WTC11 (cell line): ENCODE data around the gene CEP250. TPM values are rescaled to one million over a fixed set of nuclear protein-coding genes. Genes with fewer than 3 reads are reported as not detected.

Source experiments
- ATAC-seq: fragments of 200-7000 bp; cut with Tn5 transposase; 2 replicates; pipeline ENCODE4 v1.10.0; 2021; ENCODE audit warnings: mild to moderate bottlenecking, moderate library complexity
- CTCF ChIA-PET: fragments of 300-600 bp; sonication (Branson Sonifier 250); formaldehyde crosslinking; loops from one replicate; lab custom pipeline; 2021; ENCODE audit warnings: antibody characterized with exemption; lab: Charles Lee
- POLR2A ChIA-PET: fragments of 350-600 bp; sonication (Branson Sonifier 250); formaldehyde crosslinking; loops from one replicate; lab custom pipeline; 2021; ENCODE audit warnings: antibody characterized with exemption; lab: Charles Lee
- DNase-seq: peaks from one replicate; pipeline ENCODE4 v3.0.0; 2021; ENCODE audit warnings: low spot score
- H3K27ac Mint-ChIP-seq: 2 replicates; pipeline ENCODE4 v1.8.0; 2021; ENCODE audit warnings: mixed read lengths
- H3K27me3 Mint-ChIP-seq: 2 replicates; pipeline ENCODE4 v1.8.0; 2021; ENCODE audit warnings: low read depth, mild to moderate bottlenecking, moderate library complexity, mixed read lengths
- H3K36me3 Mint-ChIP-seq: 2 replicates; pipeline ENCODE4 v1.8.0; 2021; ENCODE audit warnings: mixed read lengths
- H3K4me1 Mint-ChIP-seq: 2 replicates; pipeline ENCODE4 v1.8.0; 2022; ENCODE audit warnings: mixed read lengths
- H3K4me3 Mint-ChIP-seq: 2 replicates; pipeline ENCODE4 v1.8.0; 2021; ENCODE audit warnings: mild to moderate bottlenecking, moderate library complexity, mixed read lengths
- H3K9me3 Mint-ChIP-seq: 2 replicates; pipeline ENCODE4 v1.8.0; 2021; ENCODE audit warnings: mixed read lengths
- AR ChIP-seq: fragments of 250-450 bp; sonication (Bioruptor Pico); IDR thresholded peaks from 2 replicates; pipeline ENCODE4 v1.9.0; 2021; ENCODE audit warnings: mild to moderate bottlenecking
- ARID4B ChIP-seq: sonication (generic); formaldehyde crosslinking; IDR thresholded peaks from 2 replicates; pipeline ENCODE4 v1.8.0; 2023; ENCODE audit warnings: missing genetic modification reagents, mild to moderate bottlenecking, borderline replicate concordance
- ATF2 ChIP-seq: sonication (generic); formaldehyde crosslinking; IDR thresholded peaks from 2 replicates; pipeline ENCODE4 v1.8.1; 2022; ENCODE audit warnings: low read depth, missing genetic modification reagents, borderline replicate concordance
- ATF3 ChIP-seq: sonication (generic); formaldehyde crosslinking; conservative IDR thresholded peaks from 2 replicates; pipeline ENCODE4 v1.8.1; 2022; ENCODE audit warnings: mild to moderate bottlenecking, missing genetic modification reagents
- CDX4 ChIP-seq: fragments of 250-450 bp; sonication (Bioruptor Pico); IDR thresholded peaks from 2 replicates; pipeline ENCODE4 v1.9.0; 2021; ENCODE audit warnings: moderate library complexity, mild to moderate bottlenecking, inconsistent platforms, borderline replicate concordance
- CTCF ChIP-seq: fragments of 200-600 bp; IDR thresholded peaks from 2 replicates; pipeline ENCODE4 v1.8.0; 2022; ENCODE audit warnings: antibody characterized with exemption
- FOXK1 ChIP-seq: sonication (generic); formaldehyde crosslinking; IDR thresholded peaks from 2 replicates; pipeline ENCODE4 v1.8.0; 2022; ENCODE audit warnings: mild to moderate bottlenecking, moderate library complexity, missing genetic modification reagents
- FOXP1 ChIP-seq: sonication (generic); formaldehyde crosslinking; IDR thresholded peaks from 2 replicates; pipeline ENCODE4 v1.8.0; 2022; ENCODE audit warnings: missing genetic modification reagents, mild to moderate bottlenecking, moderate library complexity, borderline replicate concordance
- NR2C2 ChIP-seq: sonication (generic); formaldehyde crosslinking; IDR thresholded peaks from 2 replicates; pipeline ENCODE4 v1.8.0; 2022; ENCODE audit warnings: mild to moderate bottlenecking, missing genetic modification reagents
- OVOL2 ChIP-seq: fragments of 250-450 bp; sonication (Bioruptor Pico); IDR thresholded peaks from 2 replicates; pipeline ENCODE4 v1.9.0; 2021; ENCODE audit warnings: mild to moderate bottlenecking, borderline replicate concordance
- PREB ChIP-seq: sonication (generic); formaldehyde crosslinking; IDR thresholded peaks from 2 replicates; pipeline ENCODE4 v1.8.1; 2022; ENCODE audit warnings: mild to moderate bottlenecking, missing genetic modification reagents, moderate library complexity, borderline replicate concordance
- PRRX2 ChIP-seq: fragments of 250-450 bp; sonication (Bioruptor Pico); IDR thresholded peaks from 2 replicates; pipeline ENCODE4 v1.8.0; 2021; ENCODE audit warnings: mild to moderate bottlenecking
- RORB ChIP-seq: fragments of 250-450 bp; sonication (Bioruptor Pico); IDR thresholded peaks from 2 replicates; pipeline ENCODE4 v1.9.0; 2021; ENCODE audit warnings: mild to moderate bottlenecking
- SP1 ChIP-seq: sonication (generic); formaldehyde crosslinking; conservative IDR thresholded peaks from 2 replicates; pipeline ENCODE4 v1.8.1; 2022; ENCODE audit warnings: missing genetic modification reagents
- USF1 ChIP-seq: sonication (generic); formaldehyde crosslinking; IDR thresholded peaks from 2 replicates; pipeline ENCODE4 v1.8.0; 2022; ENCODE audit warnings: mild to moderate bottlenecking, missing genetic modification reagents
- ZBTB21 ChIP-seq: sonication (generic); formaldehyde crosslinking; IDR thresholded peaks from 2 replicates; pipeline ENCODE4 v1.8.1; 2023; ENCODE audit warnings: mild to moderate bottlenecking, missing genetic modification reagents, borderline replicate concordance
- ZNF317 ChIP-seq: sonication (generic); formaldehyde crosslinking; IDR thresholded peaks from 2 replicates; pipeline ENCODE4 v1.8.1; 2023; ENCODE audit warnings: low read depth, mild to moderate bottlenecking, moderate library complexity, missing genetic modification reagents, borderline replicate concordance
- ZNF671 ChIP-seq: fragments of 250-450 bp; sonication (Bioruptor Pico); IDR thresholded peaks from 2 replicates; pipeline ENCODE4 v1.8.0; 2021; ENCODE audit warnings: mild to moderate bottlenecking
- total RNA-seq: library from RNA; stranded (reverse); gene quantifications from 3 replicates; pipeline ENCODE4 v1.2.3, GENCODE V29; 2021

Gene CEP250
- total RNA-seq, 1 experiment from 2014 or later: 63.1 TPM

- TF ChIP-seq ATF2 (CRISPR knock-in tag) (no peak), ZNF317 (CRISPR knock-in tag) (no peak), USF1 (CRISPR knock-in tag) (no peak), ZNF671 (CRISPR knock-in tag) (no peak), AR (CRISPR knock-in tag) (no peak), OVOL2 (CRISPR knock-in tag) (no peak), CDX4 (CRISPR knock-in tag) (no peak), ZBTB21 (CRISPR knock-in tag) (no peak), NR2C2 (no peak), FOXK1 (CRISPR knock-in tag) (no peak), ARID4B (no peak), PREB (no peak), SP1 (no peak), ATF3 (no peak), RORB (CRISPR knock-in tag) (no peak), PRRX2 (CRISPR knock-in tag) (no peak), CTCF (no peak), FOXP1 (CRISPR knock-in tag) (no peak)
- H3K27me3 Mint-ChIP-seq: no peaks in the 10 kb centered on the region
- no peak overlapping the region for H3K4me3 Mint-ChIP-seq
- POLR2A ChIA-PET: no interaction called here
- ATAC-seq (no peak), DNase-seq (no peak)
- CTCF ChIA-PET: no interaction called here
- peaks cover 61% of the 10 kb centered on the region for H3K36me3 Mint-ChIP-seq
- no peaks in the 10 kb centered on the region for H3K4me1 Mint-ChIP-seq
- H3K27ac Mint-ChIP-seq: no peak overlapping the region
- no peaks in the 10 kb centered on the region for H3K9me3 Mint-ChIP-seq
These were observed 47.9 kb downstream of the CEP250 start for GRCh38 chr20:35503281-35503680.
